ENCODE results near the gene RNF7. TPM values are rescaled to one million over a fixed set of nuclear protein-coding genes. Genes with fewer than 3 reads are reported as not detected.

The RNF7 gene
- total RNA-seq, 6 experiments from 2014 or later = 135 to 170 (median 139) TPM

DNA sequence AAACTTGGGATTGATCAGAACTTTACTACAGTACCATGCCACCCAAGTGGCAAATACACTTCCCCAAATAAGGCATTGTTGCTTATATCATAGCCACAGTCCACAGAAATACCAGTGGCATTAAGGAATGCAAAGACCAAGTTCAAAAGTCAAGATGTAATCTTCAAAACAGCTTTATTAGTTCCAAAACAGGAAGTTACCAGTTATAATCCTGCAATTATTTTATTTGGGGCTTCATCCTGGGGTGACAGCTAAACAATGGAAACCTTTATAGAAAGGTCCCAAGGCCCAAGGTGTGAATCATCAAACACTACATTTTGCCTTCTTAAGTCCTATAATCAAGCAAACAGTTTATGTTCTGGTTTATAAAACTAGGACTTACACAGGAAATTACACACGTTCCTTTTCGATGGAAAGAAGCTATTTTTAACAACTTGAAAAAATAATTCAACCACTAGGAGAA lies 30.3 kb upstream of the RNF7 start:
- Mint-ChIP-seq H3K36me3 (ENCODE audit: low read depth) (0 out of 2 replicates have a peak, but pooled peaks cover 4% of the 10 kb centered on the region), H3K4me3 (peak overlapping the region; percentile 56), H3K4me1 (ENCODE audit: low read depth) (peaks cover 61% of the 10 kb centered on the region), H3K27ac (peak overlapping the region; percentile 92), H3K27me3 (ENCODE audit: insufficient read depth) (peaks cover 1% of the 10 kb centered on the region; the same call in 1 of the 2 replicates), H3K9me3 (no peaks in the 10 kb centered on the region)
- peak; percentile 76 for DNase-seq
- TF ChIP-seq, protein P1, sequence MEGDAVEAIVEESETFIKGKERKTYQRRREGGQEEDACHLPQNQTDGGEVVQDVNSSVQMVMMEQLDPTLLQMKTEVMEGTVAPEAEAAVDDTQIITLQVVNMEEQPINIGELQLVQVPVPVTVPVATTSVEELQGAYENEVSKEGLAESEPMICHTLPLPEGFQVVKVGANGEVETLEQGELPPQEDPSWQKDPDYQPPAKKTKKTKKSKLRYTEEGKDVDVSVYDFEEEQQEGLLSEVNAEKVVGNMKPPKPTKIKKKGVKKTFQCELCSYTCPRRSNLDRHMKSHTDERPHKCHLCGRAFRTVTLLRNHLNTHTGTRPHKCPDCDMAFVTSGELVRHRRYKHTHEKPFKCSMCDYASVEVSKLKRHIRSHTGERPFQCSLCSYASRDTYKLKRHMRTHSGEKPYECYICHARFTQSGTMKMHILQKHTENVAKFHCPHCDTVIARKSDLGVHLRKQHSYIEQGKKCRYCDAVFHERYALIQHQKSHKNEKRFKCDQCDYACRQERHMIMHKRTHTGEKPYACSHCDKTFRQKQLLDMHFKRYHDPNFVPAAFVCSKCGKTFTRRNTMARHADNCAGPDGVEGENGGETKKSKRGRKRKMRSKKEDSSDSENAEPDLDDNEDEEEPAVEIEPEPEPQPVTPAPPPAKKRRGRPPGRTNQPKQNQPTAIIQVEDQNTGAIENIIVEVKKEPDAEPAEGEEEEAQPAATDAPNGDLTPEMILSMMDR (IDR thresholded peaks at IDR 0.05) = no peak

DNA sequence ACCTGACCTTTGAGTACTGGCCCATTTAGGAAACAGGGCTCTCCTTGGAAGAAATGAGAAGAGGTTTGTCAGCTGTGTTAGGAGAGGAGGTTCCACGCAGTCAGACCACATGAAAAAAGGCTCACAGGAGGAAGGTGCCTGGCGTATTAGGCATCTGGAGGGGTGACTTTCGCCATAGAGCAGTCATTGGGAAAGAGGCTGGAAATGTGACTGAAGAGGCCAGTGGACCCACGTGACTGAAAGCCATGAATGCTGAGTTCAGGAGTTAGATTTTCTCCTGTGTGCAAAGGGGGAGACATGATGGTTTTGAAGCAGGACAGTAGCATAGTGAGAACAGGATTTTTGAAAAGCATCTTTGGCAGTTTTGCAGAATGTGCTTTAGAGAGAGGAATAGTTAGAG lies 29.7 kb upstream of the RNF7 start:
- H3K27ac Mint-ChIP-seq = peak overlapping the region; percentile 92
- TF ChIP-seq, protein P1 (IDR thresholded peaks at IDR 0.05) = no peak
- H3K27me3 Mint-ChIP-seq (ENCODE audit: insufficient read depth) = peaks cover 1% of the 10 kb centered on the region; the same call in 1 of the 2 replicates
- no peak for DNase-seq
- no peaks in the 10 kb centered on the region for H3K9me3 Mint-ChIP-seq
- peak overlapping the region; percentile 56 for H3K4me3 Mint-ChIP-seq
- H3K4me1 Mint-ChIP-seq (ENCODE audit: low read depth) = peaks cover 61% of the 10 kb centered on the region
- 0 out of 2 replicates have a peak, but pooled peaks cover 4% of the 10 kb centered on the region for H3K36me3 Mint-ChIP-seq (ENCODE audit: low read depth)

DNA sequence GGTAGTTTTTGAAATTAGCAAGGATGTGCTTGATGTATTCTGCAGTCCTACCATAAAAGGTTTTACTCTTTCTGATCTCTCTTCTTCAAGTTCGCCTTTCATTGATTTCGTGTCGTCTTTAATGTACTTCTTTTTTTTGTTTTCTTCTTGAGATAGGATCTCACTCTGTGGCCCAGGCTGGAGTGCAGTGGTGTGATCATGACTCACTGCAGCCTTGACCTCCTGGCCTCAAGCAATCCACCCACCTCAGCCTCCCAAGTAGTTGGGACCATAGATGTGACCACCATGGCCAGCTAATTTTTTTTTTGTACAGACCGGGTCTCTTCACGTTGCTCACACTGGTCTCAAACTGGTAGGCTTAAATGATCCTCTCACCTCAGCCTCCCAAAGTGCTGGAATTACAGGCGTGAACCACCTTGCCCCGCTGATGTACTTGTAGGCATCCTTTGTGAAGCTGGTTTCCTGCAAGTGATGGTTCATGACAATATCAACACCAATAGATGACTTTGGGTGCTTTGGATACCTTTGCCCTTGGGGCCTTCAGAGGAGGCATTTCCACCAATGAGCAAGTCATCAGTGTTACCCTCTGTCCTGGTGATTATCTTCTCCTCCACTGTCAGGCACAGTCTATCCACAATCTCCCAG lies 28.9 kb upstream of the RNF7 start:
- H3K27me3 Mint-ChIP-seq (ENCODE audit: insufficient read depth) = peaks cover 1% of the 10 kb centered on the region; the same call in 1 of the 2 replicates
- H3K36me3 Mint-ChIP-seq (ENCODE audit: low read depth) = 0 out of 2 replicates have a peak, but pooled peaks cover 4% of the 10 kb centered on the region
- no peaks in the 10 kb centered on the region for H3K9me3 Mint-ChIP-seq
- peak overlapping the region; percentile 91; the same call in 1 of the 2 replicates for H3K27ac Mint-ChIP-seq
- H3K4me1 Mint-ChIP-seq (ENCODE audit: low read depth) = peaks cover 61% of the 10 kb centered on the region
- DNase-seq = no peak
- TF ChIP-seq, protein P1 (IDR thresholded peaks at IDR 0.05) = no peak
- H3K4me3 Mint-ChIP-seq = no peak overlapping the region

DNA sequence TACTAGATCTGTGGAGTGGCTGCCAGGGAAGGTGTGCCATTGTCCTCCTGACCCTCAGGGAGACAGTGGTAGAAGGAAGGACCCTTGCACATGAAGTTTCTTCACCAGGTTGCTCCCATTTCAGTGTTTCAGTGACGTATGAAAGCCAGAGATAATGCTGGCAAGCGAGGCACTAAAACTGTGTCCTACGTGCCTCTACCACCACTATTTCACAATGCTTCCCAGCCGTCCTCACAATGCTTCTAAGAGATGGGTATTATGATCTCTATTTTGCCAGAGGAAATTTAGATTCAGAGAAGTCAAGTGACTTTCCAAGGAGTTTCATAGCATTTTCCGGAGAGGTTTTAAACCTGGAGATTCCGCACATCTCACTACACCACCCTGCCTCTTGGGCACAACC lies 28.0 kb upstream of the RNF7 start:
- Mint-ChIP-seq H3K27ac (peak overlapping the region; percentile 91), H3K4me1 (ENCODE audit: low read depth) (peaks cover 61% of the 10 kb centered on the region)
- TF ChIP-seq, protein P1 (IDR thresholded peaks at IDR 0.05) = no peak

DNA sequence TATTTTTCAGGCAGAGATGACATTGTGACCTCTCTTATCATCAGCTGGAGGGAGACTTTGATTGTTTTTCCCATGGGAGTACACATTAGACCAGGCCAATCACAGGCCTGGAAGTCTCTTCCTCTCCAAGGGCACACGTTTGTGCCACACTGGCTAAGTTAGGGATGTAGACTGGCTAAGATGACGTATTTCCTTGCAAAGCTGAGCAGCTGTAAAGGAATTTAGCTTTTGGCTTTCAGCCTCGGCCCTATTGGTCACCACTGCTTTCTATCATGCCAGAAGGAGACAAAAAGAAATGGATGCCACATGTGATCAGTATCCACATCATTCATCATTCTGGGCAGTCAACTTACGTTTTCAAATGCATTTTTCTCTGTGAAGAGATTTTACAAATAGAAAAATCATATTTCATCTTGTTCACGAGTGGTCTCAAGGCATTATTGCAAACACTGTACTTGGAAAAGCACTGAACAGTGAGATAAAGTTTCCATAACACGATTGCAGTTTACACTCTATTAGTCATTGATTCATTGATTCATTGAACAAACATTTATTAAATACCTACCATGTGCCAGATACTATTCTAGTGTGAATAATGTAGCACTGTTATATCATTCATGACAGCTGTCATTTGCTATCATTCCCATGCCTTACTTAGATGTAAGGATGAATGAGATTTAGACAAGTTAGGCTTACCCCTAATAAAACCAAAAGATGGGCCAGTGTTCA lies 27.0 kb upstream of the RNF7 start:
- peaks cover 61% of the 10 kb centered on the region for H3K4me1 Mint-ChIP-seq (ENCODE audit: low read depth)
- H3K36me3 Mint-ChIP-seq (ENCODE audit: low read depth) = 0 out of 2 replicates have a peak, but pooled peaks cover 4% of the 10 kb centered on the region
- H3K9me3 Mint-ChIP-seq = no peaks in the 10 kb centered on the region; the same call in 1 of the 2 replicates
- H3K27ac Mint-ChIP-seq = peak overlapping the region; percentile 91
- no peak overlapping the region for H3K4me3 Mint-ChIP-seq
- H3K27me3 Mint-ChIP-seq (ENCODE audit: insufficient read depth) = peaks cover 1% of the 10 kb centered on the region; the same call in 1 of the 2 replicates
- peak; percentile 89 for DNase-seq
- TF ChIP-seq, protein P1 (IDR thresholded peaks at IDR 0.05) = no peak

More for the DNA sequence above, 28.0 kb upstream of the RNF7 start:
- no peak for DNase-seq
- Mint-ChIP-seq H3K27me3 (ENCODE audit: insufficient read depth) (peaks cover 1% of the 10 kb centered on the region; the same call in 1 of the 2 replicates), H3K9me3 (no peaks in the 10 kb centered on the region), H3K4me3 (no peak overlapping the region), H3K36me3 (ENCODE audit: low read depth) (0 out of 2 replicates have a peak, but pooled peaks cover 4% of the 10 kb centered on the region)

Measured in HFFc6 (cell line).